Mesenchymal stem cell (in vitro differentiated cells and primary cell): ENCODE measurements around the gene KCNK2.

ENCODE experiments used
- DNase-seq: peaks from one replicate; pipeline ENCODE4 v3.0.0-alpha.2; 2013
- H2AFZ ChIP-seq: one replicate; pipeline ENCODE4 v1.6.1; 2013; ENCODE audit warnings: low read depth, mild to moderate bottlenecking, control low read depth, inconsistent platforms, low read length, moderate library complexity
- H2AK5ac ChIP-seq: 2 replicates; pipeline ENCODE4 v1.6.1; 2013; ENCODE audit warnings: low read length, moderate library complexity, mild to moderate bottlenecking, inconsistent platforms; ENCODE audit not compliant: severe bottlenecking
- H2BK120ac ChIP-seq: one replicate; pipeline ENCODE4 v1.6.1; 2013; ENCODE audit warnings: low read depth, mild to moderate bottlenecking, inconsistent platforms, low read length, moderate library complexity
- H2BK12ac ChIP-seq, 2 experiments: one replicate each; pipeline ENCODE4 v1.6.1; 2013; ENCODE audit warnings: inconsistent platforms in 2 of 2, low read length in 2 of 2, mild to moderate bottlenecking in 2 of 2, moderate library complexity in 2 of 2, control low read depth in 1 of 2
- H2BK15ac ChIP-seq: one replicate; pipeline ENCODE4 v1.6.1; 2013; ENCODE audit warnings: mild to moderate bottlenecking, low read depth, inconsistent platforms; ENCODE audit not compliant: poor library complexity, severe bottlenecking
- H2BK5ac ChIP-seq: 2 replicates; pipeline ENCODE4 v1.6.1; 2013; ENCODE audit warnings: low read depth, mild to moderate bottlenecking, low read length, control low read depth, inconsistent platforms; ENCODE audit not compliant: poor library complexity, severe bottlenecking
- H3K14ac ChIP-seq, 2 experiments: one replicate each; pipeline ENCODE4 v1.6.1; 2013; ENCODE audit warnings: inconsistent platforms in 2 of 2, low read length in 2 of 2, control low read depth in 1 of 2, mild to moderate bottlenecking in 1 of 2, moderate library complexity in 1 of 2
- H3K18ac ChIP-seq, 2 experiments: one replicate each; pipeline ENCODE4 v1.6.1; 2013; ENCODE audit warnings: inconsistent platforms in 2 of 2, low read length in 2 of 2, control low read depth in 1 of 2, low read depth in 1 of 2, mild to moderate bottlenecking in 1 of 2
- H3K23ac ChIP-seq, 2 experiments: one replicate each; pipeline ENCODE4 v1.6.1; 2013; ENCODE audit warnings: inconsistent platforms in 2 of 2, low read length in 2 of 2, mild to moderate bottlenecking in 2 of 2, moderate library complexity in 2 of 2, control low read depth in 1 of 2
- H3K27ac ChIP-seq: 2 replicates; pipeline ENCODE4 v1.5.1; 2013; ENCODE audit warnings: mild to moderate bottlenecking, moderate library complexity, low read length, control low read depth, inconsistent platforms; ENCODE audit not compliant: poor library complexity, severe bottlenecking
- H3K27me3 ChIP-seq, 2 experiments: 2 replicates each; pipeline versions ENCODE4 v1.6.1 to v1.7.0; 2013; ENCODE audit warnings: low read length in 2 of 2, mild to moderate bottlenecking in 2 of 2, moderate library complexity in 2 of 2, control low read depth in 1 of 2, inconsistent platforms in 1 of 2; ENCODE audit not compliant: control insufficient read depth in 1 of 2, insufficient read depth in 1 of 2
- H3K36me3 ChIP-seq, 2 experiments: 2 replicates each; pipeline versions ENCODE4 v1.6.1 to v1.7.0; 2013; ENCODE audit warnings: low read length in 2 of 2, control low read depth in 1 of 2, inconsistent platforms in 1 of 2, low read depth in 1 of 2, mild to moderate bottlenecking in 1 of 2; ENCODE audit not compliant: insufficient read depth in 2 of 2, control insufficient read depth in 1 of 2
- H3K4ac ChIP-seq, 2 experiments: one replicate each; pipeline ENCODE4 v1.6.1; 2013; ENCODE audit warnings: inconsistent platforms in 2 of 2, low read length in 2 of 2, mild to moderate bottlenecking in 2 of 2, moderate library complexity in 2 of 2, control low read depth in 1 of 2, low read depth in 1 of 2
- H3K4me1 ChIP-seq: 2 replicates; pipeline ENCODE4 v1.6.1; 2013; ENCODE audit warnings: low read depth, low read length, control low read depth; ENCODE audit not compliant: control insufficient read depth, insufficient read depth
- H3K4me2 ChIP-seq: 2 replicates; pipeline ENCODE4 v1.6.1; 2013; ENCODE audit warnings: low read length, mild to moderate bottlenecking, inconsistent platforms; ENCODE audit not compliant: poor library complexity, severe bottlenecking
- H3K4me3 ChIP-seq, 2 experiments: 2 replicates each; pipeline versions ENCODE4 v1.5.1 to v1.7.0; 2013; ENCODE audit warnings: low read length in 2 of 2, mild to moderate bottlenecking in 2 of 2, control low read depth in 1 of 2, low read depth in 1 of 2; ENCODE audit not compliant: insufficient read depth in 1 of 2
- H3K79me1 ChIP-seq: replicated peaks from 2 replicates; pipeline ENCODE4 v1.6.1; 2013; ENCODE audit warnings: mild to moderate bottlenecking, control low read depth, low read length, inconsistent platforms; ENCODE audit not compliant: poor library complexity, severe bottlenecking
- H3K9ac ChIP-seq: 2 replicates; pipeline ENCODE4 v1.7.0; 2013; ENCODE audit warnings: mild to moderate bottlenecking, low read length, moderate library complexity
- H3K9me3 ChIP-seq: 2 replicates; pipeline ENCODE4 v1.7.0; 2013; ENCODE audit warnings: mild to moderate bottlenecking, low read length; ENCODE audit not compliant: control insufficient read depth
- H4K8ac ChIP-seq: one replicate; pipeline ENCODE4 v1.6.1; 2013; ENCODE audit warnings: inconsistent platforms, mild to moderate bottlenecking, low read length, moderate library complexity
- H4K91ac ChIP-seq: one replicate; pipeline ENCODE4 v1.6.1; 2013; ENCODE audit warnings: mild to moderate bottlenecking, low read length, inconsistent platforms
- WGBS: methylation state at CpG from one replicate; pipeline ENCODE4 v1.1.7; 2013; ENCODE audit warnings: mixed read lengths; 5-methylcytosine and 5-hydroxymethylcytosine counted together

Gene KCNK2

DNA sequence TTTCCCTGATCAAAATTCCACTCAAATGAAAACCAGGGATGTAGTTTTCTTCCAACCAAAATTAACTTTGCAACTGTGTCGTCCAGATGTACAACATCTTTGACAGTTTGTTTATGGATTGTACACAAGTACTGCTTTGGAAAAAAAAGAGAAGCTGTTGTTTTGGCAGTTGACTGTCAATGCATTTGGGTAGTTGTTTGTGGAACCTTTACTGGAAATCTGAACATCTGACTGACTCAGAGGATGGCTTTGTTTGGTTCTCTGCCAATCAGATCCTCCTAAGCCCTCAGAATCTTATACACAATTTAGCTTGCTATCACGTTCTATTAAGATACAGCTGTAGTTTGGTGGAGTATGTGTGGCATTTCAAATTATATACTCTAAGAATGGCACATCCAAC is 195.0 kb downstream of the KCNK2 start:
- Histone ChIP-seq H3K9me3 (no peaks in the 10 kb centered on the region), H2AK5ac (no peak overlapping the region), H3K36me3 (no peaks in the 10 kb centered on the region), H2BK12ac (no peak overlapping the region), H3K4ac (no peak overlapping the region), H3K4me3 (no peak overlapping the region), H2AFZ (no peak overlapping the region), H3K14ac (no peak overlapping the region), H3K18ac (no peak overlapping the region), H4K8ac (no peak overlapping the region), H2BK15ac (no peak overlapping the region), H3K27me3 (no peaks in the 10 kb centered on the region), H3K4me1 (peaks cover 2% of the 10 kb centered on the region), H3K27ac (no peak overlapping the region), H4K91ac (no peak overlapping the region), H2BK120ac (no peak overlapping the region), H3K23ac (no peak overlapping the region), H3K79me1 (no peaks in the 10 kb centered on the region), H2BK5ac (no peak overlapping the region), H3K9ac (no peak overlapping the region), H3K4me2 (no peak overlapping the region)
- peak; percentile 75 for DNase-seq
- WGBS: 0% methylated on average over 1 of the region's 2 CpGs

GRCh38 chr1:215279682-215280081 is 197.1 kb downstream of the KCNK2 start:
- H3K14ac ChIP-seq: no peak overlapping the region
- no peaks in the 10 kb centered on the region for H3K36me3 ChIP-seq
- H3K4me3 ChIP-seq: no peak overlapping the region
- H3K79me1 ChIP-seq: no peaks in the 10 kb centered on the region
- no peak overlapping the region for H2AFZ ChIP-seq
- H2BK12ac ChIP-seq: peak overlapping the region in 1 of 2 experiments; percentile 98
- WGBS: 94% methylated on average over 3 of the region's 3 CpGs
- no peak overlapping the region for H2AK5ac ChIP-seq
- no peaks in the 10 kb centered on the region for H3K9me3 ChIP-seq
- no peak overlapping the region for H3K4me2 ChIP-seq
- H2BK15ac ChIP-seq: no peak overlapping the region
- H3K23ac ChIP-seq: no peak overlapping the region
- DNase-seq: no peak
- peaks cover 2% of the 10 kb centered on the region for H3K4me1 ChIP-seq
- H3K27ac ChIP-seq: no peak overlapping the region
- peak overlapping the region; percentile 8 for H4K8ac ChIP-seq
- H4K91ac ChIP-seq: no peak overlapping the region
- H3K9ac ChIP-seq: no peak overlapping the region
- no peak overlapping the region for H2BK5ac ChIP-seq
- H3K18ac ChIP-seq: peak overlapping the region in 1 of 2 experiments; percentile 80
- no peaks in the 10 kb centered on the region for H3K27me3 ChIP-seq
- no peak overlapping the region for H2BK120ac ChIP-seq
- H3K4ac ChIP-seq: peak overlapping the region in 1 of 2 experiments; percentile 69

DNA sequence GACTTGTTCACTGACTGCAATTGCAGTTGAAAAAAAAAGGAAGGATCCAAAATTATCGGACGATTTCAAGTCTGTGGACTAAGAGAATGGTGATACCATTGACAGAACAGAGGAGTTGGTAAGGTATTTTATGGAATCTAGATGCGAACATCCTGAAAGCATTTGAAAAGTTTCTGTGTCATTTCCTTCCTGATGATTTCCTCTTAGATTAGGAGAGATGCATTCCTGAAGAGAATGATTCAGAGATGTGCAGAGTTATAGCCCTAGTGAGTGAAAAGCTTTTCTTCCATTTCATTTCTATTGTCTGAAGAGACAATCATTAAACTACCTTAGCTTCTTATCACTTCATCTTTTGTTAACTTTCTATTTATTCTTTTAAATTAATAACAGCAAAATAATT is 200.0 kb downstream of the KCNK2 start:
- Histone ChIP-seq H3K79me1 (no peaks in the 10 kb centered on the region), H3K4me2 (no peak overlapping the region), H3K23ac (no peak overlapping the region), H2BK5ac (no peak overlapping the region), H2BK15ac (no peak overlapping the region), H3K18ac (no peak overlapping the region), H3K14ac (no peak overlapping the region), H2AK5ac (no peak overlapping the region), H2BK12ac (no peak overlapping the region), H3K36me3 (no peaks in the 10 kb centered on the region), H3K4ac (no peak overlapping the region), H2AFZ (no peak overlapping the region), H4K8ac (no peak overlapping the region), H3K4me1 (peaks cover 2% of the 10 kb centered on the region), H3K9ac (no peak overlapping the region), H2BK120ac (no peak overlapping the region), H3K4me3 (no peak overlapping the region), H4K91ac (no peak overlapping the region), H3K9me3 (no peaks in the 10 kb centered on the region), H3K27ac (no peak overlapping the region), H3K27me3 (no peaks in the 10 kb centered on the region)
- peak; percentile 34 for DNase-seq
- 35% methylated on average over 3 of the region's 3 CpGs for WGBS

DNA sequence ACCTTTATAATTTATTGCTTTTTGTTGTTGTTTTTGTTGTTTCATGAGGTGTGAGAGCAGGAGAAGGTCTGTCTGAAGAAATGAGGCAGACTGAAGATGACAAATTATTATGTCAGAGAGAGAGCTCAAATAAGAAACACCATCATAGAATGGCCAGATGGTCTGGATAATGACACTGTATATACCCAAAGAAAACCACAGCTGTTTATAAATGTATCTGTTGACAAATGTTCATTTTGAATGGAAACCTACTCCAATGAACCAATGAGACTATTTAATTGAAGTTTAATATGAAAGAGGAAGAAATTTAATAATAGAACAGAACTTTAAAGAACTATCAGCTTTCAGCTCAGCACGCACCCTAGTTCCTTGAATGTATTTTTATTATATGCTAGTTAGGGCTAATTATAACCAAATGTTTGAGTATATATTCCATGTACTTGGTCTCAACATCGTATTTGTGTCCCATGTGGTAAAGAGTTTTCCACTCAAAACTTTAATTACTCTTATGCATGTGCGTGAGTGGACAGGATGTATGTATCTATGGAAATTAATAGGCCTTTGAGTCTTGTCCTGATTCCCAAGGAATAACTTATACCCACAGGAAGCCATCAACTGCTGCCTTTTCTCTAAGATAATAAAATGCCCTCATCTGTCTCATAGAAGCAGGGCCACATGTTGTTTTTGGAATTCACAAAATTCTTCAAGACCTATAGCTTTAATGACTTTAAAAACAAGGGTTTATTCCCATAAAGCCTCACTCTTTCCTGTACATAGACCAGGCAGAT is 202.7 kb downstream of the KCNK2 start:
- Histone ChIP-seq H4K8ac (no peak overlapping the region), H2BK5ac (no peak overlapping the region), H3K27ac (no peak overlapping the region), H3K18ac (no peak overlapping the region), H3K36me3 (no peaks in the 10 kb centered on the region), H3K23ac (no peak overlapping the region), H3K4ac (no peak overlapping the region), H2AFZ (no peak overlapping the region), H2BK15ac (no peak overlapping the region), H2BK120ac (no peak overlapping the region), H3K9me3 (no peaks in the 10 kb centered on the region), H3K14ac (no peak overlapping the region), H3K79me1 (no peaks in the 10 kb centered on the region), H2BK12ac (no peak overlapping the region), H3K4me3 (no peak overlapping the region), H3K4me2 (no peak overlapping the region), H3K27me3 (no peaks in the 10 kb centered on the region), H3K9ac (no peak overlapping the region), H4K91ac (no peak overlapping the region), H3K4me1 (no peaks in the 10 kb centered on the region), H2AK5ac (no peak overlapping the region)
- peak; percentile 41 for DNase-seq
- no CpG with 5 or more reads among the region's 3 CpGs for WGBS
